Muscle of back (tissue), 11 donors: ENCODE results near the gene KIRREL3. TPM values are rescaled to one million over a fixed set of nuclear protein-coding genes. Genes with fewer than 3 reads are reported as not detected.

Experiments
- DNase-seq, 3 donors: peaks; one replicate each; pipeline versions ENCODE4 v3.0.0 to v3.0.0-alpha.2; 2013
- polyA plus RNA-seq, 10 donors: library from polyadenylated mRNA; unstranded; fragments of 120-200 nt; gene quantifications; one replicate each; pipeline ENCODE4 v1.2.1, GENCODE V29; 2013; ENCODE audit not compliant: insufficient read length in 10 of 10

The KIRREL3 gene
- polyA plus RNA-seq, 10 donors = 0.44 to 2.8 (median 1.2) TPM

- DNase-seq = no peak
Observed at GRCh38 chr11:126676536-126676935, 324.0 kb downstream of the KIRREL3 start.

- DNase-seq = no peak
Observed at GRCh38 chr11:126673319-126673718, 327.3 kb downstream of the KIRREL3 start.

- DNase-seq = no peak
Observed at GRCh38 chr11:126669416-126669815, 331.2 kb downstream of the KIRREL3 start.

- DNase-seq = no peak
Observed at GRCh38 chr11:126664643-126665042, 335.9 kb downstream of the KIRREL3 start.

DNA sequence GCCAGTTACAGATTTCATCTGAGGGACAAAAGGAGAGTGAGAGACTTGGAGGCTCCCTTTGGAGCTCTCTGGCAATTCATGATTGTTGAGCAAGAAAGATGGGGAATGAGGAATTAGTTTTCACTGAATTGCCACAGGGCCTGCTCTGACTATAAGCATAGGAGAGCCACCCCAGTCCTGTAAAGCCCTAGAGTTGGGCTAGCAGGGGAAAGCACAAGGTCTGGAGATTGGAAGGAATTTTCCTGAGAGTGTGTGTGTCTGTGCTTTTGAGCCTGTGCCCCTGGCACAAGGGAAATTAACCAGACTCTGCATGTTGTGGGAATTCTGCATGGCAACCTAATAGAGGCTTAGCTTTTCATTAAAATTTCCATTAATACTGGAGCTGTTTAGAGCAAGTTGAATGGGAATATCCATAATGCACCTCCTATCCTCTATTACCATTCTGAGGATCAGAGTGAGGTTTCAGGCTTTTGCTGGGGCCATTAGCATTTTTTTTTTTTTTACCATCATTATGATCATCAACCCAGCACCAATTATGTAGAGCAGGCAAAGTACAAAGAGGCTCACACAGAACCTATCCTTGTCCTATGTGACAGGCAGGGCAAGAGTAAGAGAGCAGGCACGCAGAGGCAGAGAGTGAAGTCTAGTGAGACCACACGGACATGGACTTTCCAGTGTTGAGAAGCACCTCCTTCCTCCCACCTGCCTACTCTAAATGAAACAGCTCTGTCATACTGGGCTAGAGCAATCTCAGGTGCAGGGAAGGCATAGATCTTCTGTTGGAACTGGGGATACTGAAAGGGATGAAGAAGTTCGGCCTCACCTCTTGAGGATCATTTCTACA lies 336.6 kb downstream of the KIRREL3 start:
- no peak for DNase-seq

GRCh38 chr11:126662035-126662790 lies 338.4 kb downstream of the KIRREL3 start:
- no peak for DNase-seq

DNA sequence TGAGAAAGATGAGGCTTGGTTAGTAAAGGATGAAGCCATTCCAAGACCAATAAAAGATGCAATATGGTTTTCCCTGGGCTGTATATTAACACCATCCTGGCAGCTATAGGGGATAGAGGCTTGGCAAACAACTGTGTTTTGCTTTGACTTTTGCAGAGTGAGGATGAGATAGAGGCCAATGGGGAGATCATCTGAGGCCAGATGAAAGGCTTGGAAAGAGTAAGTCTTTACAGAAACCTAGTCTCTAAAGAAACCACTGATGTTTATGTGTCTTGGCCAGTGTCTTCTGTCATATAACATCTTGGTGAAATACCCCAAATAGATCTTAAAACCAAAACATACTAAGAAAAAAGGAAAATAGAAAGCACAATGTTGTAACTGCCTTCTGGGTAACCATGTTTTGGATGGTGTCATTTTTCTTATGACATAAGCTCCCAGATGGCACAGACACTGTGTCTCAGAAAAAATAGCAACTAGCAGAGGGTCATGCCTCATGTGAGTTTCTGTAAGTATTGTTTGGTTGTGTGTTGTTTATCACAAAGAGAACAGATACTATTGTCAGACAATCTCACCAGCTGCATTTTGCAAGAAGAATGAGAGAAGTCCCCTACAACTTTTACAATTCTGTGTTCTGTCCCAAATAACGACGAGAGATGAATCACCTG lies 339.7 kb downstream of the KIRREL3 start:
- DNase-seq = peak in 1 of 3 donors; percentile 15

- DNase-seq = peak in 1 of 3 donors; percentile 7
Observed at GRCh38 chr11:126660321-126660720, 340.2 kb downstream of the KIRREL3 start.

DNA sequence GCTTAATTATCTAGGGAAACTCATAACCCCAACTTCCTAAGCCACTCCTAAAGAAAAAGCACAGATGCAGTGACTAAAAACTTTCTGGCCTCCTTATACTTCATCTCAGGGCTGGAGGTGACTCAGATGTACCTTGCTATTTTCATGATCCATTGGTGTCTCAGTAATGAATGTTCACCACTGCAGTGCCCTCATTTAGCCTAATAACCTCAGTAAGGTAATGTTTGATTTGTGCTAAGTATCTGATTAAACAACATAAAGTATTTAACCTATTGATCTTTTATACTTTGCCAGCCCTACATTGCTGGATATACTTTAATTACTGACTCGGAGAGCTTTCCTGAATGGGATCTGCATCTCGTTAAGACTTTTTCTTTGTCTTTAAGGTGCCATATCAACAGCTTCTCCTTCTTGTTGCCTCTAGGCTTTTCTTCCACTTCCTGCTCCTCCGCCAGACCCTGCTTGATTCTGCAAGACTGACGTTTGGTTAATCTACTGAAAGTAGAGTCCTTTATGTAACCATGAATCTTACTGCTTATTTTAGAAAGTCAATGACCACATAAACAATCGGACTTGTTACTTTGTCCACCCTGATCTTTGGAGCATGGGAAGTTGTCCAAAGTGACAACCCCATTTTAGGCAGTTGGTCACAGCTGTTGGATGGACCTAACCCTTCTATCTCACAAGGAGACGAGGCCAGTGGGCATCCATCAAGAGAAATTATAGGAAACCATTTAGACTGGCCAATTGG lies 342.1 kb downstream of the KIRREL3 start:
- no peak for DNase-seq

- no peak for DNase-seq
Observed at GRCh38 chr11:126655807-126656128, 344.8 kb downstream of the KIRREL3 start.

GRCh38 chr11:126654886-126655806 lies 345.4 kb downstream of the KIRREL3 start:
- peak in 1 of 3 donors; percentile 7 for DNase-seq

GRCh38 chr11:126653040-126653439 lies 347.5 kb downstream of the KIRREL3 start:
- DNase-seq = no peak

GRCh38 chr11:126647735-126648134 lies 352.8 kb downstream of the KIRREL3 start:
- peak; percentile 12 to 77 (median 20) for DNase-seq

GRCh38 chr11:126646701-126647557 lies 353.6 kb downstream of the KIRREL3 start:
- DNase-seq = peak in 1 of 3 donors; percentile 49

- peak in 1 of 3 donors; percentile 30 for DNase-seq
Observed at GRCh38 chr11:126645186-126645585, 355.4 kb downstream of the KIRREL3 start.

DNA sequence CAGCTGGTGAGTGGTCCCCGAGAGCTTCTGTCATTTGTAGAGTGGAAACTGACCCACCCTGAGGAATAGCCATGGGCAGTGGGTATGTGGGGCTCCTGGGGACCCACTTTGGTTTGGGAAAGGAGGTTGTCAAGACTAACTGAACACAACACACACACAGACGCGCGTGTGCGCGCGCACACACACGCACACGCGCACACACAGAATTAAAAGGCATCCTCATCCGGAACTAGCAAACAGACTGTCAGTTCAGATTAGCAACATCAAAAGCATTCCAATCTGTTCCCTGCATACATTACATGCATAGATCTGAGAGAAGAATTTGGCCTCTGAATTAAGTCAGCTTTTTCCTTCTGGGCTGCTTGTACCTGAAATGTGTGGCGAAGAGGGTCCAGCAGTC lies 360.4 kb downstream of the KIRREL3 start:
- no peak for DNase-seq

DNA sequence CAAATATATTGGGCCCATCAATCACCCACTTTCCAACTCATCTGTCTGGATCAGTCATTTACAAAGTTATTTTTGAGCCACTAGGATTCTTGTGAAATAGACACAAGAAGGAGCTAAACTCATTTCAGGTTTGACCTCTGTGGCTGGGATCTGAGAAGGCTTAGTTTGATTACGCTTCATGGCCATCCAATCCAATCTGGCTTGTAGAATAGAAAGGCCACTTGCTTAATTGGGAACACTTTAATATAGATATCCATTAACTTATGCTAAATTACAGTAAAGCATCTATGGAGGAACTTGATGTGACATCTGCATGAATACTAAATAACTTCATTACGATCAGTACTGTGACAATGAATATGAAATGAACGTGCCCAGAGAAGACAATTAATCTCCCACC lies 360.9 kb downstream of the KIRREL3 start:
- DNase-seq = no peak

GRCh38 chr11:126638648-126639047 lies 361.9 kb downstream of the KIRREL3 start:
- DNase-seq = no peak

DNA sequence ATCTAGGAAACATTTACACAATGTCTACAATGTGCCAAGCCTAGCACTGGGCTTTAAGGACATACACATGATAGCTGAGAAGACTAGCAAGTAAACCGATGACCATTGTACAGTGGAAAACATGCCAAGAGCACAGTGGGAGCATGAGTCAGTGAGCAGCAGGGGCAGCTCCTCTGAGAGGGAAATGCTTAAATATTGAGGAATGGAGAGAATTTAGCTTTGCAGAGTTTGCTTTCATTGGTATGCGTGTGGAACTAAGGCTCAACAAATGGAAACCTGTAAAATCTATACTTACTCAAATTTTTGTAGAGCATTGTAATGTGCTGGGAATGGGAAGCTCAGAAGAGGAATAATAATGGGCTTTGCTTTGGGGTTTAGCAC lies 362.8 kb downstream of the KIRREL3 start:
- DNase-seq = peak in 2 of 3 donors; percentile 21 to 90
